Fibroblast of lung (primary cell): ENCODE data around the gene DNAAF8. TPM values are rescaled to one million over a fixed set of nuclear protein-coding genes. Genes with fewer than 3 reads are reported as not detected.

Experiments
- DNase-seq, 2 donors: peaks; one replicate each; pipeline versions ENCODE4 v3.0.0 to v3.0.0-alpha.2; 2010; ENCODE audit warnings: low read depth in 2 of 2
- H2AFZ ChIP-seq: 2 replicates; pipeline ENCODE4 v1.5.1; 2012; ENCODE audit warnings: low read length, control low read depth, inconsistent platforms
- H3K27ac ChIP-seq: 2 replicates; pipeline ENCODE4 v1.5.1; 2011; ENCODE audit warnings: low read length, control low read depth; ENCODE audit not compliant: insufficient read depth
- H3K27me3 ChIP-seq: 2 replicates; pipeline ENCODE4 v1.5.1; 2011; ENCODE audit warnings: mild to moderate bottlenecking, low read length; ENCODE audit not compliant: control insufficient read depth, insufficient read depth
- H3K36me3 ChIP-seq: 2 replicates; pipeline ENCODE4 v1.5.1; 2011; ENCODE audit warnings: low read length; ENCODE audit not compliant: control insufficient read depth, insufficient read depth
- H3K4me1 ChIP-seq: 2 replicates; pipeline ENCODE4 v1.5.1; 2011; ENCODE audit warnings: low read length; ENCODE audit not compliant: control insufficient read depth, insufficient read depth; ENCODE audit errors: extremely low read depth
- H3K4me2 ChIP-seq: 2 replicates; pipeline ENCODE4 v1.5.1; 2011; ENCODE audit warnings: low read length, control low read depth; ENCODE audit not compliant: insufficient read depth; ENCODE audit errors: extremely low read depth
- H3K4me3 ChIP-seq, 4 experiments: fragments of 200-600 bp in 1 of 4; sonication (generic) in 1 of 4; replicated peaks in 1 of 4; 2 replicates each; pipeline ENCODE4 v1.5.1; 2011 to 2016; ENCODE audit warnings: low read length in 4 of 4, low read depth in 3 of 4, mild to moderate bottlenecking in 3 of 4, control low read depth in 2 of 4, inconsistent platforms in 1 of 4, mixed read lengths in 1 of 4; ENCODE audit not compliant: insufficient read depth in 1 of 4; ENCODE audit errors: control extremely low read depth in 1 of 4
- H3K79me2 ChIP-seq: 2 replicates; pipeline ENCODE4 v1.5.1; 2012; ENCODE audit warnings: mild to moderate bottlenecking, low read length, inconsistent platforms; ENCODE audit not compliant: control insufficient read depth, insufficient read depth
- H3K9ac ChIP-seq: 2 replicates; pipeline ENCODE4 v1.5.1; 2011; ENCODE audit warnings: mild to moderate bottlenecking, low read length, control low read depth; ENCODE audit not compliant: insufficient read depth
- H3K9me3 ChIP-seq: 2 replicates; pipeline ENCODE4 v1.5.1; 2012; ENCODE audit warnings: low read depth, low read length; ENCODE audit not compliant: control insufficient read depth, insufficient read depth
- H4K20me1 ChIP-seq: 2 replicates; pipeline ENCODE4 v1.5.1; 2011; ENCODE audit warnings: low read length; ENCODE audit not compliant: control insufficient read depth, insufficient read depth; ENCODE audit errors: extremely low read depth
- EZH2 ChIP-seq: IDR thresholded peaks from 2 replicates; pipeline ENCODE4 v1.5.1; 2012; ENCODE audit warnings: low read length, control low read depth, mild to moderate bottlenecking; ENCODE audit errors: missing control alignments
- polyA plus RNA-seq, 2 donors: library from polyadenylated mRNA; depleted of rRNA in 1 of 2; stranded (reverse) in 1 of 2; unstranded in 1 of 2; fragments of >200 nt; gene quantifications; 2 replicates each; pipeline ENCODE4 v1.2.1, GENCODE V29; 2011 to 2012; ENCODE audit warnings: missing spikeins in 1 of 2
- total RNA-seq: library from RNA; depleted of rRNA; stranded (reverse); fragments of >200 nt; gene quantifications from 2 replicates; pipeline ENCODE4 v1.2.1, GENCODE V29; 2014
- TF ChIP-seq, protein P1 (sequence below), 2 donors: IDR thresholded peaks in 1 of 2; conservative IDR thresholded peaks in 1 of 2; 1 replicate in 1 of 2; 2 replicates in 1 of 2; pipeline ENCODE4 v1.5.1; 2011 to 2012; ENCODE audit warnings: low read length in 2 of 2, control low read depth in 1 of 2, inconsistent platforms in 1 of 2, low read depth in 1 of 2, mild to moderate bottlenecking in 1 of 2

Gene DNAAF8
- total and polyA plus RNA-seq, 2 donors (not counting 1 experiment from before 2014, with no cell fraction given), result 0.50 to 0.95 TPM

DNA sequence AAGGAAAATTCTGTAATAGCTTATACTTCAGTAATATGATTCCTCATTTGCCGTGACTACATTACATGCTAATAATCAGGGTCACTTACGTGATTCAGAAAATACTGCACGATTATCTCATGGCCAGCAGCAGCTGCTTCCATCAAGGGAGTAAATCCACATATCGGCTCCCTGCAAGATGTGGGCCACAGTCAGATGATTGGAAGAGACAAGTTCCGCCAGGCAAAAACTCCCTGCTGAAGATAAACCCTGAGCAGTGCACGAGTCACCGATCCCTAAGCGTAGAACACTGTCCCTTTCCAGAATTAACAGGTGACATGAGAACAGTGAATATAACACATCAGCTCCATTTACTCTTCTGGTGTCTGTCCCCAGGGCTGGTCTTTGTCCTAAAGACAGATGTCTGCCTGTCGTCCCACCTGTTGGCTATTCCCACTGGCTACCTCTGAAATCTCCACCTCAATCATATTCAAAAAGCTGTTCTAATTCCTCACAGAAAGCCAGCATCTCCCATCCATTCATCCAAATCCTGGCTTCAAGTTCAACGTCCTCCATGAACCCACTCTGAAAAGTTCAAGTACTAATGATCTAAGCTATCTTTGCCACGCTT, 9.6 kb upstream of the DNAAF8 start:
- no peaks in the 10 kb centered on the region for H3K4me1 ChIP-seq
- H3K9ac ChIP-seq, result no peak overlapping the region
- H3K36me3 ChIP-seq, result peaks cover 8% of the 10 kb centered on the region
- no peak overlapping the region for H3K4me2 ChIP-seq
- H3K4me3 ChIP-seq, result no peak overlapping the region
- H3K9me3 ChIP-seq, result no peaks in the 10 kb centered on the region
- no peak for TF ChIP-seq EZH2
- TF ChIP-seq, protein P1, sequence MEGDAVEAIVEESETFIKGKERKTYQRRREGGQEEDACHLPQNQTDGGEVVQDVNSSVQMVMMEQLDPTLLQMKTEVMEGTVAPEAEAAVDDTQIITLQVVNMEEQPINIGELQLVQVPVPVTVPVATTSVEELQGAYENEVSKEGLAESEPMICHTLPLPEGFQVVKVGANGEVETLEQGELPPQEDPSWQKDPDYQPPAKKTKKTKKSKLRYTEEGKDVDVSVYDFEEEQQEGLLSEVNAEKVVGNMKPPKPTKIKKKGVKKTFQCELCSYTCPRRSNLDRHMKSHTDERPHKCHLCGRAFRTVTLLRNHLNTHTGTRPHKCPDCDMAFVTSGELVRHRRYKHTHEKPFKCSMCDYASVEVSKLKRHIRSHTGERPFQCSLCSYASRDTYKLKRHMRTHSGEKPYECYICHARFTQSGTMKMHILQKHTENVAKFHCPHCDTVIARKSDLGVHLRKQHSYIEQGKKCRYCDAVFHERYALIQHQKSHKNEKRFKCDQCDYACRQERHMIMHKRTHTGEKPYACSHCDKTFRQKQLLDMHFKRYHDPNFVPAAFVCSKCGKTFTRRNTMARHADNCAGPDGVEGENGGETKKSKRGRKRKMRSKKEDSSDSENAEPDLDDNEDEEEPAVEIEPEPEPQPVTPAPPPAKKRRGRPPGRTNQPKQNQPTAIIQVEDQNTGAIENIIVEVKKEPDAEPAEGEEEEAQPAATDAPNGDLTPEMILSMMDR (conservative IDR thresholded peaks at IDR 0.05 in 1 of 2, IDR thresholded peaks at IDR 0.05 in 1 of 2; ENCODE audit: low read depth in 1 of 2, low read length in 2 of 2), result no peak
- H2AFZ ChIP-seq, result no peak overlapping the region
- no peaks in the 10 kb centered on the region for H3K27me3 ChIP-seq
- no peak overlapping the region for H3K27ac ChIP-seq
- DNase-seq, result no peak
- no peaks in the 10 kb centered on the region for H3K79me2 ChIP-seq
- no peaks in the 10 kb centered on the region for H4K20me1 ChIP-seq

GRCh38 chr16:4726616-4727015, 7.7 kb upstream of the DNAAF8 start:
- Histone ChIP-seq H3K27ac (no peak overlapping the region), H3K36me3 (peaks cover 11% of the 10 kb centered on the region), H3K4me2 (no peak overlapping the region), H3K4me3 (no peak overlapping the region), H3K9ac (no peak overlapping the region), H3K9me3 (no peaks in the 10 kb centered on the region), H3K27me3 (no peaks in the 10 kb centered on the region), H3K4me1 (no peaks in the 10 kb centered on the region), H2AFZ (no peak overlapping the region), H4K20me1 (no peaks in the 10 kb centered on the region), H3K79me2 (no peaks in the 10 kb centered on the region)
- DNase-seq, result no peak
- TF ChIP-seq, protein P1 (conservative IDR thresholded peaks at IDR 0.05 in 1 of 2, IDR thresholded peaks at IDR 0.05 in 1 of 2; ENCODE audit: low read depth in 1 of 2, low read length in 2 of 2), result no peak
- no peak for TF ChIP-seq EZH2

DNA sequence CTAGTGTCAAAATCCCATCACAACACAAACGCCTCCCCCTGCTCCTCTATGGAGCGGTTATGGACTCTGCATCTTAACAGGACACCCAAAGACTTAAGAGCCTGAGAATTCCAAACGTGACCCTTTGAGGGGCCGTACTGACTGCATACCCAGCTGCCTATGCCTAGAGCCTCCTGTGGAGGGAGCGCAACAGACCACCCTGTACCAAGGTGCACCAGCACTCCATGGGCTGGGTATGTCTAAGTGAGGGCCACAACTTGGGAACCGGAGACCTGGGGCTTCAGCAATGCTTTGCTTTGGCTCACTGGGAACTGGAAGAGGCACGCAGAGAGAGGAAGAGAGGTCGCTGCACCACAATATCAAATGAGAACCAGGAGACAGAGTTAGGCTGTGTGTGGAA, 5.7 kb upstream of the DNAAF8 start:
- Histone ChIP-seq H3K36me3 (peaks cover 11% of the 10 kb centered on the region), H3K79me2 (peaks cover 9% of the 10 kb centered on the region), H3K4me3 (no peak overlapping the region), H3K4me1 (no peaks in the 10 kb centered on the region), H3K9ac (no peak overlapping the region), H4K20me1 (no peaks in the 10 kb centered on the region), H3K27me3 (no peaks in the 10 kb centered on the region), H3K27ac (no peak overlapping the region), H3K4me2 (no peak overlapping the region), H3K9me3 (no peaks in the 10 kb centered on the region), H2AFZ (no peak overlapping the region)
- no peak for DNase-seq
- no peak for TF ChIP-seq EZH2
- TF ChIP-seq, protein P1 (conservative IDR thresholded peaks at IDR 0.05 in 1 of 2, IDR thresholded peaks at IDR 0.05 in 1 of 2; ENCODE audit: low read depth in 1 of 2, low read length in 2 of 2), result no peak
